PC-3 (cell line): ENCODE data around the gene ZNF573. TPM values are rescaled to one million over a fixed set of nuclear protein-coding genes. Genes with fewer than 3 reads are reported as not detected.

Experiments
- ATAC-seq: fragments of 200-7000 bp; cut with Tn5 transposase; 2 replicates; pipeline ENCODE4 v1.9.1; 2020; ENCODE audit warnings: mild to moderate bottlenecking, moderate library complexity
- BruUV-seq: library from RNA; stranded (reverse); fragments of 400-500 nt; replicated peaks from 2 replicates; lab custom pipeline; 2021; lab: Mats Ljungman, UMichigan
- CTCF ChIA-PET: fragments of 300-600 bp; sonication (Branson Sonifier 250); formaldehyde crosslinking; loops from one replicate; lab custom pipeline; 2022; ENCODE audit warnings: antibody characterized with exemption; lab: Charles Lee
- POLR2A ChIA-PET: fragments of 300-600 bp; sonication (Branson Sonifier 250); formaldehyde crosslinking; loops from one replicate; lab custom pipeline; 2022; ENCODE audit warnings: antibody characterized with exemption; ENCODE audit not compliant: unreplicated experiment; lab: Charles Lee
- DNase-seq: peaks from one replicate; pipeline ENCODE4 v3.0.0-alpha.2; 2015
- H2AFZ ChIP-seq: fragments of 300-600 bp; sonication (generic); 2 replicates; pipeline ENCODE4 v1.6.0; 2016; ENCODE audit warnings: antibody characterized with exemption, low read length
- H3F3A ChIP-seq: fragments of 300-600 bp; sonication (generic); one replicate; pipeline ENCODE4 v1.6.0; 2017; ENCODE audit warnings: antibody characterized with exemption, low read length, control low read depth, mild to moderate bottlenecking; ENCODE audit not compliant: unreplicated experiment
- H3K27ac ChIP-seq: fragments of 300-600 bp; sonication (generic); 2 replicates; pipeline ENCODE4 v1.5.1; 2016; ENCODE audit warnings: mild to moderate bottlenecking, low read length
- H3K27me3 ChIP-seq: fragments of 300-600 bp; sonication (generic); 2 replicates; pipeline ENCODE4 v1.6.1; 2016; ENCODE audit warnings: low read length, mixed read lengths
- H3K36me3 ChIP-seq: fragments of 300-600 bp; sonication (generic); 2 replicates; pipeline ENCODE4 v1.6.1; 2016; ENCODE audit warnings: low read depth, mixed run types, low read length, mixed read lengths
- H3K4me1 ChIP-seq: fragments of 300-600 bp; sonication (generic); 2 replicates; pipeline ENCODE4 v1.5.1; 2016; ENCODE audit warnings: low read length; ENCODE audit not compliant: insufficient read depth
- H3K4me2 ChIP-seq: fragments of 300-600 bp; sonication (generic); 2 replicates; pipeline ENCODE4 v1.6.0; 2016; ENCODE audit warnings: low read length
- H3K4me3 ChIP-seq: fragments of 300-600 bp; sonication (generic); 2 replicates; pipeline ENCODE4 v1.5.1; 2016; ENCODE audit warnings: mild to moderate bottlenecking, low read length, mixed read lengths
- H3K79me2 ChIP-seq: fragments of 300-600 bp; sonication (generic); 2 replicates; pipeline ENCODE4 v1.6.1; 2017; ENCODE audit warnings: low read length, mixed read lengths
- H3K9ac ChIP-seq: fragments of 300-600 bp; sonication (generic); 2 replicates; pipeline ENCODE4 v1.6.0; 2016; ENCODE audit warnings: mild to moderate bottlenecking, low read length
- H3K9me2 ChIP-seq: fragments of 300-600 bp; sonication (generic); replicated peaks from 2 replicates; pipeline ENCODE4 v1.6.1; 2016; ENCODE audit warnings: mixed run types, low read length, mixed read lengths
- H3K9me3 ChIP-seq: fragments of 300-600 bp; sonication (generic); 2 replicates; pipeline ENCODE4 v1.6.1; 2016; ENCODE audit warnings: low read length, mixed read lengths
- H4K20me1 ChIP-seq: fragments of 300-600 bp; sonication (generic); 2 replicates; pipeline ENCODE4 v1.6.1; 2016; ENCODE audit warnings: low read length, mixed read lengths
- CTCF ChIP-seq: fragments of 300-600 bp; sonication (generic); conservative IDR thresholded peaks from 2 replicates; pipeline ENCODE4 v1.5.1; 2017; ENCODE audit warnings: antibody characterized with exemption, low read depth, mild to moderate bottlenecking, low read length
- EZH2 ChIP-seq: fragments of 300-600 bp; sonication (generic); IDR thresholded peaks from one replicate; pipeline ENCODE4 v1.6.1; 2017; ENCODE audit warnings: antibody characterized with exemption, mild to moderate bottlenecking, low read length; ENCODE audit not compliant: unreplicated experiment
- EZH2phosphoT487 ChIP-seq: fragments of 300-600 bp; sonication (generic); IDR thresholded peaks from 2 replicates; pipeline ENCODE4 v1.6.1; 2018; ENCODE audit warnings: mild to moderate bottlenecking, antibody characterized with exemption, low read length, borderline replicate concordance
- intact Hi-C: fragments of 100-400 bp; cut with micrococcal nuclease; formaldehyde crosslinking; loops from 2 replicates; pipeline ENCODE4 v1.9.0; 2023
- total RNA-seq: library from RNA; depleted of rRNA; stranded (reverse); fragments of >200 nt; gene quantifications from 2 replicates; pipeline ENCODE4 v1.2.3, GENCODE V29; 2014

ZNF573 gene
- total RNA-seq, 1 experiment from 2014 or later, result 2.0 TPM

GRCh38 chr19:37790244-37790925, 11.0 kb upstream of the ZNF573 start:
- Histone ChIP-seq H3K79me2 (no peaks in the 10 kb centered on the region), H4K20me1 (no peaks in the 10 kb centered on the region), H2AFZ (no peak overlapping the region), H3K27me3 (no peaks in the 10 kb centered on the region), H3K36me3 (no peaks in the 10 kb centered on the region), H3K4me2 (no peak overlapping the region), H3K9me2 (no peaks in the 10 kb centered on the region), H3K4me3 (no peak overlapping the region), H3F3A (no peaks in the 10 kb centered on the region), H3K9me3 (no peaks in the 10 kb centered on the region), H3K27ac (no peak overlapping the region), H3K9ac (no peak overlapping the region), H3K4me1 (no peaks in the 10 kb centered on the region)
- ATAC-seq (no peak), DNase-seq (no peak)
- TF ChIP-seq CTCF (no peak), EZH2phosphoT487 (no peak), EZH2 (no peak)
- intact Hi-C loops, result no loop called here
- ChIA-PET POLR2A (no interaction called here), CTCF (no interaction called here)
- BruUV-seq, result no TSS peak

GRCh38 chr19:37778613-37779126, 716 bp downstream of the ZNF573 start:
- Histone ChIP-seq H3K4me2 (peak overlapping the region; percentile 77), H3K27me3 (no peaks in the 10 kb centered on the region), H3K9ac (0 out of 2 replicates have a peak overlapping the region, but pooled peaks have one; percentile 62), H3K36me3 (no peaks in the 10 kb centered on the region; the same call in 1 of the 2 replicates), H3K4me1 (no peaks in the 10 kb centered on the region), H3K27ac (no peak overlapping the region), H4K20me1 (no peaks in the 10 kb centered on the region), H3F3A (no peaks in the 10 kb centered on the region), H3K9me3 (no peaks in the 10 kb centered on the region), H2AFZ (peak overlapping the region; percentile 99), H3K9me2 (no peaks in the 10 kb centered on the region), H3K79me2 (no peaks in the 10 kb centered on the region), H3K4me3 (peak overlapping the region; percentile 84)
- DNase-seq (no peak), ATAC-seq (no peak)
- ChIA-PET CTCF (no interaction called here), POLR2A (no interaction called here)
- TF ChIP-seq EZH2phosphoT487 (no peak), CTCF (no peak), EZH2 (no peak)
- BruUV-seq, result no TSS peak
- intact Hi-C loops, result no loop called here

GRCh38 chr19:37770985-37771384, 8.4 kb downstream of the ZNF573 start:
- no TSS peak for BruUV-seq
- POLR2A ChIA-PET, result no interaction called here
- Histone ChIP-seq H3K4me2 (no peak overlapping the region), H3K4me3 (no peak overlapping the region), H3F3A (no peaks in the 10 kb centered on the region), H4K20me1 (no peaks in the 10 kb centered on the region), H3K36me3 (no peaks in the 10 kb centered on the region; the same call in 1 of the 2 replicates), H3K9ac (no peak overlapping the region), H3K79me2 (no peaks in the 10 kb centered on the region), H3K27ac (no peak overlapping the region), H3K4me1 (no peaks in the 10 kb centered on the region), H3K9me2 (no peaks in the 10 kb centered on the region), H2AFZ (no peak overlapping the region), H3K27me3 (no peaks in the 10 kb centered on the region), H3K9me3 (no peaks in the 10 kb centered on the region)
- intact Hi-C loops, result no loop called here
- TF ChIP-seq CTCF (no peak), EZH2 (no peak), EZH2phosphoT487 (no peak)
- DNase-seq (no peak), ATAC-seq (no peak)
- CTCF ChIA-PET, result no interaction called here
